ENCODE measurements around the gene DBNL. TPM values are rescaled to one million over a fixed set of nuclear protein-coding genes. Genes with fewer than 3 reads are reported as not detected.

The DBNL gene
- total RNA-seq, 2 donors from 2014 or later = 118 to 120 TPM

DNA sequence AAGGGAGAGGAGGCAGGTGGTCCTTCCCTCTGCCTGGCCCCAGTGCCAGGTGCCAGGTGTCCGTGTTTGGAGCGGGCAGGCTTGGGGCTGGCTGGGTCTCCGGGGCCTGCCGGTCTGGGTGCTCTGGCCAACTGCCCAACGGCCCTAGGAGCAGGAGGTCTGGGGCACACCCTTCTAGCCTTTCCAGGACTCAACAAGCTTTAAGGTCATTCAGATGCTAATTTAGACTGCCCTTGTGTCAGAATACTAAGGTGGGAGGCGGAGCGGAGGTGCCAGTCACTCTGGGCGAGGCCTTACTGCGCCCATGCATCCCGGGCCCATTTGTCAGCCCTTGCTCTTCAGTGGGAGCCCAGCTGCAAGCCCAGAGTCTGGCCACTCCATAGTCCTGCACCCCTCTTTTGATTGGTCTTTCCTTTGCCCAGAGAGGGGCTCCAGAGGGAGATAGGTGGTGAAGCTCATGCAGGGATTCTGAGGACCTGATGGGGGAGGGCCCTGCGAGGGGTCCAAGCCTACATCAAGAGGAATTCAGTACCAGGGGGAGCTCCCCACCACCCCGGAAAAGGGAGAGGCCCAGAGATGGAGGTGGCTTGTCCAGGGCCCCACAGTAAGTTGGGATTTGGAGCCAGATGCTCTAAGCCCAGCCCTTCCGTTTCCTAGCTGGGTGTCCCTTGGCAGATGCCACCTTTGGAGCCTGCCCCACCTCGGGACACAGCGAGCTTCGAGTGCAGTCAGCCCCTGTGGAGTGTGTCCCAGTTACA is 19.6 kb downstream of the DBNL start:
- TF ChIP-seq, protein P1, sequence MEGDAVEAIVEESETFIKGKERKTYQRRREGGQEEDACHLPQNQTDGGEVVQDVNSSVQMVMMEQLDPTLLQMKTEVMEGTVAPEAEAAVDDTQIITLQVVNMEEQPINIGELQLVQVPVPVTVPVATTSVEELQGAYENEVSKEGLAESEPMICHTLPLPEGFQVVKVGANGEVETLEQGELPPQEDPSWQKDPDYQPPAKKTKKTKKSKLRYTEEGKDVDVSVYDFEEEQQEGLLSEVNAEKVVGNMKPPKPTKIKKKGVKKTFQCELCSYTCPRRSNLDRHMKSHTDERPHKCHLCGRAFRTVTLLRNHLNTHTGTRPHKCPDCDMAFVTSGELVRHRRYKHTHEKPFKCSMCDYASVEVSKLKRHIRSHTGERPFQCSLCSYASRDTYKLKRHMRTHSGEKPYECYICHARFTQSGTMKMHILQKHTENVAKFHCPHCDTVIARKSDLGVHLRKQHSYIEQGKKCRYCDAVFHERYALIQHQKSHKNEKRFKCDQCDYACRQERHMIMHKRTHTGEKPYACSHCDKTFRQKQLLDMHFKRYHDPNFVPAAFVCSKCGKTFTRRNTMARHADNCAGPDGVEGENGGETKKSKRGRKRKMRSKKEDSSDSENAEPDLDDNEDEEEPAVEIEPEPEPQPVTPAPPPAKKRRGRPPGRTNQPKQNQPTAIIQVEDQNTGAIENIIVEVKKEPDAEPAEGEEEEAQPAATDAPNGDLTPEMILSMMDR (IDR thresholded peaks at IDR 0.05) = no peak
- TF ChIP-seq POLR2AphosphoS5 (IDR thresholded peaks at IDR 0.05) = no peak
- no peak for TF ChIP-seq POLR2A (IDR thresholded peaks at IDR 0.05)
- intact Hi-C loops (cut with DNase I) = no loop called here
- H3K36me3 ChIP-seq = peaks cover 0 to 15% of the 10 kb centered on the region in 2 donors
- WGBS = 49% methylated on average over 16 of the region's 16 CpGs
- H3K4me3 ChIP-seq = no peak overlapping the region
- H3K4me1 ChIP-seq (replicated peaks) = no peaks in the 10 kb centered on the region
- no peak overlapping the region for H3K27ac ChIP-seq
- DNase-seq (ENCODE audit: low spot score) = no peak
- H3K9me3 ChIP-seq = no peaks in the 10 kb centered on the region
- no peaks in the 10 kb centered on the region for H3K27me3 ChIP-seq (replicated peaks; ENCODE audit: insufficient read depth)

DNA sequence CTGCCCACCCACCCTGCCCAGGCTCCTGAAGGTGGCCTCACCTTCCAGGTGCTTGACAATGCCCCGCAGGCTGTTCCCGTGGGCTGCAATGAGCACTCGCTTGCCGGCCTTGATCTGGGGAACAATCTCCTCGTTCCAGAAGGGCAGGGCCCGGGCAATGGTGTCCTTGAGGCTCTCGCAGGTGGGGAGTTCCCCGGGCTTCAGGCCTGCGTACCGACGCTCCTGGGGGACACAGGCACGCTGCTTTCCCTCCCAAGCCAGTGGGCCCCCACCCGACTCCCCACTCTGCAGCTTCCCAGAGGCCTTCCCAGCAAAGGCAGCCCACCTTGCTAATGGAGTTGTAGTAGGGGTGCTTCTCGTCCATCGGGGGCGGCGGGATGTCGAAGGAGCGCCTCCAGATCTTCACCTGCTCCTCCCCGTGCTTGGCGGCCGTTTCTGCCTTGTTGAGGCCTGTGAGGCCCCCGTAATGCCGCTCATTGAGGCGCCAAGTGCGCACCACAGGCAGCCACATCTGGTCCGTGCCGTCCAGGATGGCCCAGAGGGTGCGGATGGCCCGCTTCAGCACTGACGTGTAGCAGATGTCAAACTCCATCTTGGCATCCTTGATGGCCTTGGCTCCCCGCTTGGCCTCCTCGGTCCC is 20.4 kb downstream of the DBNL start:
- no peak for DNase-seq (ENCODE audit: low spot score)
- WGBS = 20% methylated on average over 32 of the region's 33 CpGs

DNA sequence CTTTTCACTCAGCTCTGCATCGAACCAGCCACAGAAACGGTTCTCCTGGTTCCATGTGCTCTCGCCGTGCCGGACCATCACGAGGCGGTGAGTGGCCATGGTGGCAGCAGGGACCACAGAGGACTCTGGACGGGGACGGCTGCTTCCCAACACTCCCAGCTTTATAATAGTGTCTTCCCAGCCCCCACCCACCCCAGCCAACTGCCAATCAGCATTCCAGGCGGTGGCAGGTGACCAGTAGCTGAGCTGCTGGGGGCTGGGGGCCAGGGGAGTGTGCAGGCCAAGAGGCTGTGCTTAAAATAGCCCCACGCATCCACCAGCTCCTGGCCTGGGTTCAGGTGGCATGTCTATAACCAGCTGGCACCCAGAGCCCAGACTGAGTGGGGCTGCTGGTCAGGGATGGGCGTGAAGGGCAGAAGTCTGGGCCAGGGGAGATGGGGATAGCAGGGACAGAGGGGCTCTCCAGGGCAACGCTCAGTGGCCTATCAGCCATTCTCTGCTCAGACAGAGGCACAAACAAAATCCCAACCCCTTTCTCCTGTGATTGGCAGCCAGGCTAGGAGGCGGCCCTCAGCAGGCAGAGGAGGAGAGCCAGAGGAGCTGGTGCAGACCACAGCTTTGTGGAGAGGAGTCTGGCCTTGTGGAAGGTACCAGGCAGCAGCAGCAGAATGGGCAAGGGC is 21.1 kb downstream of the DBNL start, which contains the start of gene PGAM2:
TSS of gene PGAM2 (minus strand) at position 137 of the 680 bp plus-strand sequence. CDS start at position 99, 38 bp downstream.
- DNase-seq (ENCODE audit: low spot score) = no peak
- TF ChIP-seq, protein P1 (IDR thresholded peaks at IDR 0.05) = no peak
- TF ChIP-seq POLR2AphosphoS5 (IDR thresholded peaks at IDR 0.05) = no peak
- TF ChIP-seq POLR2A (IDR thresholded peaks at IDR 0.05) = no peak
- Histone ChIP-seq H3K4me1 (replicated peaks) (no peaks in the 10 kb centered on the region), H3K27ac (no peak within 1 kb of the TSS), H3K36me3 (peaks cover 0 to 4% of the 10 kb centered on the region in 2 donors), H3K4me3 (no peak within 1 kb of the TSS), H3K9me3 (no peaks in the 10 kb centered on the region), H3K27me3 (replicated peaks; ENCODE audit: insufficient read depth) (no peaks in the 10 kb centered on the region)
- intact Hi-C loops (cut with DNase I) = no loop called here
- whole genome bisulfite sequencing = 18% methylated on average over 14 of the region's 14 CpGs

More for the DNA sequence above, 20.4 kb downstream of the DBNL start:
- Histone ChIP-seq H3K4me1 (replicated peaks) (no peaks in the 10 kb centered on the region), H3K36me3 (peaks cover 0 to 10% of the 10 kb centered on the region in 2 donors), H3K4me3 (no peak overlapping the region), H3K27ac (no peak overlapping the region), H3K9me3 (no peaks in the 10 kb centered on the region), H3K27me3 (replicated peaks; ENCODE audit: insufficient read depth) (no peaks in the 10 kb centered on the region)
- TF ChIP-seq POLR2A (IDR thresholded peaks at IDR 0.05) = no peak
- no peak for TF ChIP-seq POLR2AphosphoS5 (IDR thresholded peaks at IDR 0.05)
- TF ChIP-seq, protein P1 (IDR thresholded peaks at IDR 0.05) = no peak
- intact Hi-C loops (cut with DNase I) = no loop called here

DNA sequence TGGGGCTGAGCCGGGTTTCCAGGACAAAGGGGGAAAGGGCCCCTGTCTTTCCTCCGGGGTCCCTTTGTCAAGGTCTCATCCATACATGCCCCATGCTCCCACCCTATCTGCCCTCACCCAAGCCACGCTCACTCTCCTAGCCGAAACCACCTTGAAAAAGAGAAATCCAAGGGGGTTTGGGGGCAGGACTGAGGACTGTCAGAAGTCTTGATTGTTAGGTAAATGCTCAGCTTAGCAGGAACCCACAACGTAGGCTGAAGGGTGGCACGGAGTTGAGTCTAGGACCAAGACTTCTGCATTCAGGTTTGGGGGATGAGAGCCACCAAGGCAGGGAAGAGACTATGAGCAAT is 21.6 kb downstream of the DBNL start:
- H3K36me3 ChIP-seq = no peaks in the 10 kb centered on the region
- intact Hi-C loops (cut with DNase I) = no loop called here
- no peaks in the 10 kb centered on the region for H3K27me3 ChIP-seq (replicated peaks; ENCODE audit: insufficient read depth)
- no peak for DNase-seq (ENCODE audit: low spot score)
- H3K4me3 ChIP-seq = no peak overlapping the region
- no peaks in the 10 kb centered on the region for H3K4me1 ChIP-seq (replicated peaks)
- 45% methylated on average over 6 of the region's 6 CpGs for WGBS
- no peak overlapping the region for H3K27ac ChIP-seq
- H3K9me3 ChIP-seq = no peaks in the 10 kb centered on the region
- TF ChIP-seq POLR2A (IDR thresholded peaks at IDR 0.05) = no peak
- TF ChIP-seq, protein P1 (IDR thresholded peaks at IDR 0.05) = no peak
- no peak for TF ChIP-seq POLR2AphosphoS5 (IDR thresholded peaks at IDR 0.05)
